ENCODE measurements around the gene IGFL2. TPM values are rescaled to one million over a fixed set of nuclear protein-coding genes. Genes with fewer than 3 reads are reported as not detected.
A peak's percentile ranks its signal among the peaks of the same experiment; 100 is the strongest.
"Not testable (repeated sequence)": the region's sequence is repeated elsewhere in the genome, so short reads cannot be mapped to it uniquely, and the experiment has no call there.

Gene IGFL2
- total RNA-seq, 3 donors from 2014 or later (not counting 1 experiment from before 2014, with no cell fraction given), result not detected

DNA sequence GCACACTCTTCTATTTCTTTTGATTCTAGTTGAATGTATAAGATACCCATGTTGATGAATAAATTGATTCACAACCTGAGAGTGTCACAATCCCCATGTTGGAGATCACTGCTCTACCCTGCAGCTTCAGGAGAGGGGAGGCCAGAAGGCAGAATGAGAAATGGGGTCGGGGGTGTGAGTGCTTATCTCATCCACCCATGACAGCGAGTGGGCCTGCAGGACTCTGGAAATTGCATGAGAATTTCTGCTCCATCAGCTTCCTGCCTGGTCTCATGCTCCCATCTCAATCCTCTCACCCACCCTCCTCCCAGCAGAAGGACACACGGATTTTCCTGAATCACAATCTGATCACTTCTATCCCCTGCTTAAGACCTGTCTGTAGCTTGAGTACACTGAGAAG lies 58.6 kb downstream of the IGFL2 start:
- H3K4me3 ChIP-seq (ENCODE audit: low read length), result no peak overlapping the region
- no peaks in the 10 kb centered on the region for H3K36me3 Mint-ChIP-seq

GRCh38 chr19:46207858-46208257 lies 59.8 kb downstream of the IGFL2 start:
- intact Hi-C loops (cut with micrococcal nuclease), result not testable (repeated sequence)
- 83% methylated on average over 4 of the region's 8 CpGs for WGBS (ENCODE audit: insufficient coverage)

More for the DNA sequence above, 58.6 kb downstream of the IGFL2 start:
- 75% methylated on average over 3 of the region's 3 CpGs for WGBS (ENCODE audit: insufficient coverage)
- Histone ChIP-seq H3K27ac (ENCODE audit: low read length) (no peak overlapping the region), H3K36me3 (ENCODE audit: control insufficient read depth, insufficient read depth, low read length) (no peaks in the 10 kb centered on the region), H3K4me1 (ENCODE audit: control insufficient read depth, insufficient read depth, low read length) (no peaks in the 10 kb centered on the region), H3K9me3 (ENCODE audit: control insufficient read depth, insufficient read depth, low read length) (no peaks in the 10 kb centered on the region), H3K27me3 (ENCODE audit: control insufficient read depth, insufficient read depth, low read length) (peaks cover 4% of the 10 kb centered on the region)
- ATAC-seq, result peak in 1 of 3 donors; percentile 2
- no peak for DNase-seq
- Mint-ChIP-seq H3K27ac (no peak overlapping the region), H3K27me3 (ENCODE audit: low read depth in 2 of 2) (peaks cover 29 to 35% of the 10 kb centered on the region in 2 donors), H3K9me3 (no peaks in the 10 kb centered on the region), H3K4me3 (no peak overlapping the region), H3K4me1 (peaks cover 0 to 14% of the 10 kb centered on the region in 2 donors)
- TF ChIP-seq CTCF (IDR thresholded peaks at IDR 0.05), result no peak
- intact Hi-C loops (cut with micrococcal nuclease), result no loop called here

GRCh38 chr19:46209051-46209450 lies 61.0 kb downstream of the IGFL2 start:
- Histone ChIP-seq H3K4me3 (ENCODE audit: low read length) (no peak overlapping the region), H3K27me3 (ENCODE audit: control insufficient read depth, insufficient read depth, low read length) (peaks cover 4% of the 10 kb centered on the region), H3K9me3 (ENCODE audit: control insufficient read depth, insufficient read depth, low read length) (no peaks in the 10 kb centered on the region), H3K27ac (ENCODE audit: low read length) (no peak overlapping the region), H3K36me3 (ENCODE audit: control insufficient read depth, insufficient read depth, low read length) (no peaks in the 10 kb centered on the region), H3K4me1 (ENCODE audit: control insufficient read depth, insufficient read depth, low read length) (no peaks in the 10 kb centered on the region)
- H3K27me3 Mint-ChIP-seq (ENCODE audit: low read depth in 2 of 2), result peaks cover 34 to 36% of the 10 kb centered on the region in 2 donors
- H3K27ac Mint-ChIP-seq, result no peak overlapping the region
- DNase-seq, result no peak
- WGBS (ENCODE audit: insufficient coverage), result 81% methylated on average over 3 of the region's 3 CpGs
- H3K4me1 Mint-ChIP-seq, result peaks cover 0 to 14% of the 10 kb centered on the region in 2 donors
- ATAC-seq, result no peak
- H3K9me3 Mint-ChIP-seq, result no peaks in the 10 kb centered on the region
- no peaks in the 10 kb centered on the region for H3K36me3 Mint-ChIP-seq
- no peak for TF ChIP-seq CTCF (IDR thresholded peaks at IDR 0.05)
- intact Hi-C loops (cut with micrococcal nuclease), result no loop called here
- no peak overlapping the region for H3K4me3 Mint-ChIP-seq

More at GRCh38 chr19:46207858-46208257, 59.8 kb downstream of the IGFL2 start:
- not testable (repeated sequence) for H3K4me3 Mint-ChIP-seq; H3K4me3 ChIP-seq (ENCODE audit: low read length); H3K4me1 ChIP-seq (ENCODE audit: control insufficient read depth, insufficient read depth, low read length); ATAC-seq; H3K9me3 Mint-ChIP-seq; H3K36me3 Mint-ChIP-seq; H3K36me3 ChIP-seq (ENCODE audit: control insufficient read depth, insufficient read depth, low read length); H3K9me3 ChIP-seq (ENCODE audit: control insufficient read depth, insufficient read depth, low read length); H3K27ac Mint-ChIP-seq; H3K27ac ChIP-seq (ENCODE audit: low read length); DNase-seq; H3K27me3 ChIP-seq (ENCODE audit: control insufficient read depth, insufficient read depth, low read length)
- Mint-ChIP-seq H3K4me1 (peaks cover 0 to 14% of the 10 kb centered on the region in 2 donors), H3K27me3 (ENCODE audit: low read depth in 2 of 2) (peaks cover 26 to 28% of the 10 kb centered on the region in 2 donors)

- WGBS (ENCODE audit: insufficient coverage), result 78% methylated on average over 1 of the region's 1 CpG
- DNase-seq (no peak), ATAC-seq (no peak)
- Histone ChIP-seq H3K4me3 (ENCODE audit: low read length) (no peak overlapping the region), H3K4me1 (ENCODE audit: control insufficient read depth, insufficient read depth, low read length) (no peaks in the 10 kb centered on the region), H3K27me3 (ENCODE audit: control insufficient read depth, insufficient read depth, low read length) (peaks cover 4% of the 10 kb centered on the region), H3K9me3 (ENCODE audit: control insufficient read depth, insufficient read depth, low read length) (no peaks in the 10 kb centered on the region), H3K36me3 (ENCODE audit: control insufficient read depth, insufficient read depth, low read length) (no peaks in the 10 kb centered on the region), H3K27ac (ENCODE audit: low read length) (no peak overlapping the region)
- Mint-ChIP-seq H3K4me1 (peaks cover 0 to 14% of the 10 kb centered on the region in 2 donors), H3K27ac (no peak overlapping the region), H3K36me3 (no peaks in the 10 kb centered on the region), H3K9me3 (no peaks in the 10 kb centered on the region), H3K4me3 (no peak overlapping the region), H3K27me3 (ENCODE audit: low read depth in 2 of 2) (peaks cover 34 to 40% of the 10 kb centered on the region in 2 donors)
- no peak for TF ChIP-seq CTCF (IDR thresholded peaks at IDR 0.05)
- intact Hi-C loops (cut with micrococcal nuclease), result no loop called here
Observed at GRCh38 chr19:46209472-46209871, 61.4 kb downstream of the IGFL2 start.
